Thymus (tissue), 11 donors: ENCODE results near the gene UBB. TPM values are rescaled to one million over a fixed set of nuclear protein-coding genes. Genes with fewer than 3 reads are reported as not detected.

Experiments
- DNase-seq, 9 donors: peaks; one replicate each; pipeline ENCODE4 v3.0.0-alpha.2; 2013; ENCODE audit warnings: low spot score in 9 of 9, low read depth in 6 of 9, missing footprints in 1 of 9
- H3K27ac ChIP-seq, 2 donors: one replicate each; pipeline ENCODE4 v1.5.1; 2013; ENCODE audit warnings: control low read depth in 1 of 2, low read depth in 1 of 2, low read length in 1 of 2, mild to moderate bottlenecking in 1 of 2, moderate library complexity in 1 of 2
- H3K27me3 ChIP-seq, 2 donors: one replicate each; pipeline ENCODE4 v1.5.1; 2013; ENCODE audit warnings: low read length in 1 of 2; ENCODE audit not compliant: control insufficient read depth in 2 of 2, insufficient read depth in 1 of 2
- H3K36me3 ChIP-seq, 2 donors: one replicate each; pipeline ENCODE4 v1.5.1; 2013; ENCODE audit warnings: low read length in 1 of 2, mild to moderate bottlenecking in 1 of 2, moderate library complexity in 1 of 2; ENCODE audit not compliant: control insufficient read depth in 2 of 2, insufficient read depth in 2 of 2
- H3K4me1 ChIP-seq, 2 donors: one replicate each; pipeline ENCODE4 v1.5.1; 2013; ENCODE audit warnings: low read length in 2 of 2; ENCODE audit not compliant: control insufficient read depth in 2 of 2, insufficient read depth in 2 of 2
- H3K4me3 ChIP-seq, 2 donors: one replicate each; pipeline ENCODE4 v1.5.1; 2013; ENCODE audit warnings: low read length in 2 of 2, control low read depth in 1 of 2, mild to moderate bottlenecking in 1 of 2
- H3K9me3 ChIP-seq, 2 donors: one replicate each; pipeline ENCODE4 v1.5.1; 2013; ENCODE audit warnings: low read length in 1 of 2, mild to moderate bottlenecking in 1 of 2; ENCODE audit not compliant: control insufficient read depth in 2 of 2, insufficient read depth in 1 of 2
- WGBS: extraction: QIAGEN DNeasy Blood & Tissue Kit; methylation state at CpG from one replicate; pipeline ENCODE4 v1.1.7; 2013; 5-methylcytosine and 5-hydroxymethylcytosine counted together
- polyA plus RNA-seq: library from polyadenylated mRNA; stranded (reverse); fragments of 200-250 nt; gene quantifications from one replicate; pipeline ENCODE4 v1.2.3, GENCODE V29; 2013
- total RNA-seq: library from RNA; stranded (reverse); fragments of 120-200 nt; gene quantifications from one replicate; pipeline ENCODE4 v1.2.4, GENCODE V29; 2013
- donor health status: healthy.

UBB gene
- total and polyA plus RNA-seq, 2 donors: 820 to 2,286 TPM

DNA sequence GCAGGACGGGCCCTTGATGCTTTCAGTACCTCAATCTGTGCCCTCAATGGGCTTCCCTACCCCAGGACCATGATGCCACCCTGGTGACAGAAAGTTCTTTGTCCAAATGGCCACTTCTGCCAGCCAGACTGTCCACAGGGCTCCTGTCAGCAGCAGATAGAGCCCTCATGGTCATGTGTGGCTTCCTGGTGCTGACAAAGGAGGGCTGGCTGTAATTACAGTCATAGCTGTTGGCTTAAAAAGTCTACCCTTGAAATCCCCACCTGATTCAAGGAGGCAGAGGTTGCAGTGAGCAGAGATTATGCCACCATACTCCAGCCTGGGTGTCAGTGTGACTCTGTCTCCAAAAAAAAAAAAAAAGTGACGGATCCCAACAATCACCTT is 37.8 kb downstream of the UBB start:
- H3K27ac ChIP-seq: no peak overlapping the region
- H3K36me3 ChIP-seq: peaks cover 34 to 38% of the 10 kb centered on the region in 2 donors
- H3K4me1 ChIP-seq: peaks cover 16 to 37% of the 10 kb centered on the region in 2 donors
- no peaks in the 10 kb centered on the region for H3K27me3 ChIP-seq
- no peak for DNase-seq
- H3K9me3 ChIP-seq: no peaks in the 10 kb centered on the region
- H3K4me3 ChIP-seq: no peak overlapping the region
- 85% methylated on average over 2 of the region's 2 CpGs for WGBS

DNA sequence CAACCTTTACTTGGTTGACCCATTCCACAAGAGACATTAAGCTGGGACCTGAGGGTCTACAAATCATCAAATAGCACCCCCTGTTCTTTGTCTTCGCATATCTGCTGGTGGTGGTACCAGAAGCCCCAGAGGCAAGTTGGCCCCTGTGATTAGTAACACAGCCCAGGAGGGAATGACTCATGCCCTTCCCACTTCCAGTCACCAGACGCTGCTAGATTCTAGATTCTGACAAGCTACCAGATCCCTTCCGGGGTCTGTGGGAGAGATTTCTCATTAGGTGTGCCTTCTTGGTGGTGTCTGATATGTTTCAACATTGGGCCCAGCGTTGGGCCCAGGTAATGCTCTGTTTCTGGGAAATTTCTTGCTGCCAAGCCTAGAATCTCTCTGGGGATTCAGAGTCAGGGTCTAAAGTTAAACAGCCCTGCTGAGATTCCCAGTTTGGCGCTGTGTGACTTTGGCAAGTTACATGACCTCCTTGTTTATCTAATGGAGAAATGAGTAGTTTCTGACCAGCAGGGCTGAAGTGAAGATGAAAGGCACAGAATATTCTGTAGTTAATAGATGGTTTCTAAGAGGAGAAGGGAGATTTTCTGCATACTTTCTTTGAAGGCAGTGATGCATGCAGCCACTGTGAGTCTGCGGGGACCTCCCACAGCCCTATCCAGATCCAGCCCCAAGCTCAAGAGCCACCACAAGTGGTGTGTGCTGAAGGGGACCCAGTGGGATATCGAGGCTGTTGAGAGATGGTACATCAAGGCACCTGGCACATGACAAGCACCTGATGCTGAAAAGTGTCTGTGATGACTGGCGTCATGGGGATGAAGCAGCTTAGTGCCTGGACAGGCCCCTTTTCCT is 38.4 kb downstream of the UBB start:
- no peak for DNase-seq
- 88% methylated on average over 8 of the region's 8 CpGs for WGBS
- Histone ChIP-seq H3K36me3 (peaks cover 35 to 38% of the 10 kb centered on the region in 2 donors), H3K4me3 (no peak overlapping the region), H3K27me3 (no peaks in the 10 kb centered on the region), H3K27ac (no peak overlapping the region), H3K9me3 (no peaks in the 10 kb centered on the region), H3K4me1 (peaks cover 16 to 37% of the 10 kb centered on the region in 2 donors)

DNA sequence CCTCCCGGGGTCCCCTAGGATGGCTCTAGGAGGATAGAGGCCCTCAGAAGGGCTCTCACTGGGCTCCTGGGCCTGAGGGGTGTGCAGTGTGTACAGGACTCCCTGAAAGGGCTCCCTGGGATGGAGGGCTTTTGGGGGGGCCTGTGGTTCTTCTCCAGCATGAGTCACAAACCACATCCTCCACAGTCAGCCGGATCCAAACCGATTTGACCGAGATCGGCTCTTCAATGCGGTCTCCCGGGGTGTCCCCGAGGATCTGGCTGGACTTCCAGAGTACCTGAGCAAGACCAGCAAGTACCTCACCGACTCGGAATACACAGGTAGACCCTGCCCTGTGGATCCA is 39.0 kb downstream of the UBB start:
- WGBS: 41% methylated on average over 10 of the region's 10 CpGs
- peaks cover 35 to 38% of the 10 kb centered on the region in 2 donors for H3K36me3 ChIP-seq
- peaks cover 14 to 34% of the 10 kb centered on the region in 2 donors for H3K4me1 ChIP-seq
- no peaks in the 10 kb centered on the region for H3K9me3 ChIP-seq
- DNase-seq: no peak
- H3K27me3 ChIP-seq: no peaks in the 10 kb centered on the region
- no peak overlapping the region for H3K27ac ChIP-seq
- no peak overlapping the region for H3K4me3 ChIP-seq

DNA sequence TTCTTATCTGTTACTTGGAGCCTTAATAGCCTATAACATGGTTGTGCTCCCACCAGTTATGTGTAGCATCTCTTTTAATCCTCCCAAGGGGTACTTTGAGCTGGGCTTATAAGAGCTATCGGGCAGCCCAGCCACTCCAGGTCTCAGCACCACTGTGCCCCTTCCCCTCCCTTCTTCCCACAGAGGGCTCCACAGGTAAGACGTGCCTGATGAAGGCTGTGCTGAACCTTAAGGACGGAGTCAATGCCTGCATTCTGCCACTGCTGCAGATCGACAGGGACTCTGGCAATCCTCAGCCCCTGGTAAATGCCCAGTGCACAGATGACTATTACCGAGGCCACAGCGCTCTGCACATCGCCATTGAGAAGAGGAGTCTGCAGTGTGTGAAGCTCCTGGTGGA is 41.5 kb downstream of the UBB start:
- WGBS: 96% methylated on average over 7 of the region's 7 CpGs
- H3K36me3 ChIP-seq: peaks cover 56 to 58% of the 10 kb centered on the region in 2 donors

DNA sequence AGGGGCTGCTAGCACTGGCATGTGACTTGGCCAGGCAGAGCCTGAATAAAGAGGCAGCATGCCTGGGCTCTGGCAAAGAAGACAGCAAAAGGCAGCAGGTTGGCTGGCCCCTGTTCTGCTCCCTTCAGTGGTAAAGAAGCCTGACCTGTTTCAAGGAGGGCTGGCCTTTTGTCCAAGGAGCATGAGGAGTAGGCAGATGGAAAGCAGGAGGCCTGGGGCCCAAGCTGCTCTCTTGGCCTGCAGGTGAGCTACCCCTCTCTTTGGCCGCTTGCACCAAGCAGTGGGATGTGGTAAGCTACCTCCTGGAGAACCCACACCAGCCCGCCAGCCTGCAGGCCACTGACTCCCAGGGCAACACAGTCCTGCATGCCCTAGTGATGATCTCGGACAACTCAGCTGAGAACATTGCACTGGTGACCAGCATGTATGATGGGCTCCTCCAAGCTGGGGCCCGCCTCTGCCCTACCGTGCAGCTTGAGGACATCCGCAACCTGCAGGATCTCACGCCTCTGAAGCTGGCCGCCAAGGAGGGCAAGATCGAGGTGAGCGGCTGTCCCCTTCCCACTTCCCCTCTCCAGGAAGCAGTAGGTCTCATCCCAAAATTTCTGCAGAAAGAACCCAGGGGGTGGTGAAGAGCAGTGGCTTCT is 42.5 kb downstream of the UBB start:
- Histone ChIP-seq H3K4me1 (peaks cover 5 to 8% of the 10 kb centered on the region in 2 donors), H3K27me3 (no peaks in the 10 kb centered on the region), H3K27ac (no peak overlapping the region), H3K36me3 (peaks cover 54 to 58% of the 10 kb centered on the region in 2 donors), H3K4me3 (no peak overlapping the region), H3K9me3 (no peaks in the 10 kb centered on the region)
- DNase-seq: no peak
- WGBS: 98% methylated on average over 10 of the region's 10 CpGs

More for the DNA sequence above, 41.5 kb downstream of the UBB start:
- H3K4me1 ChIP-seq: peaks cover 5 to 13% of the 10 kb centered on the region in 2 donors
- DNase-seq: no peak
- no peaks in the 10 kb centered on the region for H3K27me3 ChIP-seq
- H3K9me3 ChIP-seq: no peaks in the 10 kb centered on the region
- no peak overlapping the region for H3K4me3 ChIP-seq
- H3K27ac ChIP-seq: no peak overlapping the region

DNA sequence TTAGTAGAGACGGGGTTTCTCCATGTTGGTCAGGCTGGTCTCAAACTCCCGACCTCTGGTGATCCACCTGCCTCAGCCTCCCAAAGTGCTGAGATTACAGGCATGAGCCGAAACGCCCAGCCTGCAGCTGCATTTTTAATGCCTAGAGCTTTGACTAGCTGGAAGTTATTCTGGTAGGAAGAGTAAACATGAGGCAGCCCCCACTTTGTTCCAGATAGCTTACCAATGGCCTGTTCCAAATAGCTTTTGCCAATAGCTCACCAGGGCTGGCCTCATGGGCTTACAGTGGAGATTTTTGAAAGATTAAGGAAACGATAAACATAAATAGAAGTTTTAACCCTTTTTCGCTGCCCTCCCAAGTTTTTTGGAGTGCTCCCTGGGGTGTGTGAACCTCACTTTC is 44.3 kb downstream of the UBB start:
- no peaks in the 10 kb centered on the region for H3K27me3 ChIP-seq
- H3K4me3 ChIP-seq: no peak overlapping the region
- no peak for DNase-seq
- H3K27ac ChIP-seq: no peak overlapping the region
- 97% methylated on average over 6 of the region's 6 CpGs for WGBS
- H3K36me3 ChIP-seq: peaks cover 50 to 56% of the 10 kb centered on the region in 2 donors
- H3K9me3 ChIP-seq: no peaks in the 10 kb centered on the region
- peaks cover 0 to 6% of the 10 kb centered on the region in 2 donors for H3K4me1 ChIP-seq

DNA sequence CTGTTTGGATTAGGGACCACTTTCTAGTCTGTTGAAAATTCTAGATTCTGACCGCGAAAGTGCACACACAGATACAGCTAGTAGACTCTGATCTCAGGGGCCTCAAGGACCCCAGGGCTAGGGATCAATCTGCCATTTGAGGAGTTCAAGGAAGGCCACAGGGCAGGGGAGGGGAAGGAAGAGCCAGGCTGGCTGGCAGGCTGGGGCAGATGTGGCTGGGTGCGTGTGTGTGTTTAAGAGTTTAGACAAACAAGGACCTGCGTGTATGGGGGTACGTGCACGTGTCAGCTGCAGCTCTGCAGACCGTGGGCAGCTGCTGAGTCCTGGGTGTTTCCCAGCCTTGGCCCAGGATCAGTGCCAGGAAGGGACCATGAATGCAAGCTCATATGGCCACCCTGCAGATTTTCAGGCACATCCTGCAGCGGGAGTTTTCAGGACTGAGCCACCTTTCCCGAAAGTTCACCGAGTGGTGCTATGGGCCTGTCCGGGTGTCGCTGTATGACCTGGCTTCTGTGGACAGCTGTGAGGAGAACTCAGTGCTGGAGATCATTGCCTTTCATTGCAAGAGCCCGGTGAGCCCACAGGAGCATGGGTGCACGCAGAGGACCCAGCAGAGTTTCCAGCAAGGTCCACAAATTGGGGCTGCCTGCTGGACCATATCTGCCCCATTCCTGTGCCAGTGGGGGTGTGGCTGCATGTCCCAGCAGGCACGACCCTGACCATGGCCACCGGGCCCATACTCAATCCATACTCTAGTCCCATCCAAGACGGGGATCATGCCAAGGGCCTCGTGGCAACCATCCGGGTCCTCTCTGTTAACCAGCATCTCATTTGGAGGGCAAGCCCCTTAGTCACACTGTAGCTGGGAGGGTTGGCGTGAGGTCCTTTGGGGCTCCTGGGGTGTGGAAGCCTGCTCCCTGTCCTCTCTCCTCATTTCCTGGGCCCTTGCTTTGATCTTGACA is 45.1 kb downstream of the UBB start:
- H3K27me3 ChIP-seq: no peaks in the 10 kb centered on the region
- 98% methylated on average over 20 of the region's 20 CpGs for WGBS
- H3K4me1 ChIP-seq: peaks cover 0 to 6% of the 10 kb centered on the region in 2 donors
- no peak overlapping the region for H3K4me3 ChIP-seq
- no peak overlapping the region for H3K27ac ChIP-seq
- no peaks in the 10 kb centered on the region for H3K9me3 ChIP-seq
- H3K36me3 ChIP-seq: peaks cover 53 to 55% of the 10 kb centered on the region in 2 donors
- DNase-seq: no peak

DNA sequence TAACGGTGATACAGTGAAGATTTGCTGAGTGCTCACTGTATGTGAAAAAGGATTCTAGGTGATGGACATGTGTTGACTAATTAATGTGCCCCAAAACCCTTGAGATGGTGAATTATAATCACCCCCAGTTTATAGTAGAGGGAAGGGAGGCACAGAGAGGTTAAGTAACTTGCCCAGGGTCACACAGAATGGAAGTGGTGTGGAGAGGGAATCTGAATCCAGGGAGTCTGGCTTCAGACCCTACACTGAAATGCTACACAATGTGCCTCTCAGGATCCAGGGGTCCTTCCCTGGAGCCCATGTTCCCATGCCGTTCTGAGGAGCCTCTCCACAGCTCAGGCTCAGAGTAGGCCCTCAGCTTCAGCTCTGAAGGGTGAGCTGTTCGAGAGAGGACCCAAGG is 46.1 kb downstream of the UBB start:
- Histone ChIP-seq H3K27ac (no peak overlapping the region), H3K4me3 (no peak overlapping the region), H3K9me3 (peaks cover 0 to under 1% of the 10 kb centered on the region in 2 donors), H3K4me1 (peaks cover 0 to 6% of the 10 kb centered on the region in 2 donors), H3K27me3 (no peaks in the 10 kb centered on the region), H3K36me3 (peaks cover 58 to 59% of the 10 kb centered on the region in 2 donors)
- DNase-seq: no peak
- WGBS: 100% methylated on average over 3 of the region's 3 CpGs
